Calu3 (cell line): Measurements from ENCODE around the gene ZC3H18. TPM values are rescaled to one million over a fixed set of nuclear protein-coding genes. Genes with fewer than 3 reads are reported as not detected.

Experiments
- BruUV-seq: library from RNA; stranded (reverse); fragments of 400-500 nt; replicated peaks from 2 replicates; lab custom pipeline; 2021; lab: Mats Ljungman, UMichigan
- CTCF ChIA-PET: fragments of 300-600 bp; sonication (Branson Sonifier 250); formaldehyde crosslinking; loops from one replicate; lab custom pipeline; 2022; ENCODE audit warnings: antibody characterized with exemption; lab: Charles Lee
- DNase-seq: peaks from one replicate; pipeline ENCODE4 v3.0.0; 2022
- H3K27ac Mint-ChIP-seq: one replicate; pipeline ENCODE4 v1.8.0; 2022; ENCODE audit warnings: mixed read lengths; ENCODE audit not compliant: unreplicated experiment
- H3K27me3 Mint-ChIP-seq: one replicate; pipeline ENCODE4 v1.8.0; 2022; ENCODE audit warnings: mixed read lengths; ENCODE audit not compliant: unreplicated experiment
- H3K36me3 Mint-ChIP-seq: one replicate; pipeline ENCODE4 v1.8.0; 2022; ENCODE audit warnings: mild to moderate bottlenecking, moderate library complexity, mixed read lengths; ENCODE audit not compliant: insufficient read depth, unreplicated experiment
- H3K4me1 Mint-ChIP-seq: one replicate; pipeline ENCODE4 v1.8.0; 2022; ENCODE audit warnings: mild to moderate bottlenecking, low read depth, mixed read lengths; ENCODE audit not compliant: unreplicated experiment
- H3K4me3 Mint-ChIP-seq: one replicate; pipeline ENCODE4 v1.8.0; 2022; ENCODE audit warnings: mild to moderate bottlenecking, low read depth, moderate library complexity, mixed read lengths; ENCODE audit not compliant: unreplicated experiment
- H3K9me3 Mint-ChIP-seq: one replicate; pipeline ENCODE4 v1.8.0; 2022; ENCODE audit warnings: low read depth, mixed read lengths; ENCODE audit not compliant: unreplicated experiment
- intact Hi-C: fragments of 100-400 bp; cut with micrococcal nuclease; formaldehyde crosslinking; loops from one replicate; pipeline ENCODE4 v1.10.0; 2022; ENCODE audit not compliant: unreplicated experiment
- total RNA-seq: library from RNA; stranded (reverse); gene quantifications from 2 replicates; pipeline ENCODE4 v1.2.3, GENCODE V29; 2022
- TF ChIP-seq, protein P1 (sequence below): fragments of 200-600 bp; IDR thresholded peaks from one replicate; pipeline ENCODE4 v1.8.0; 2022; ENCODE audit warnings: antibody characterized with exemption; ENCODE audit not compliant: unreplicated experiment

Gene ZC3H18
- total RNA-seq, 1 experiment from 2014 or later: 85.7 TPM

DNA sequence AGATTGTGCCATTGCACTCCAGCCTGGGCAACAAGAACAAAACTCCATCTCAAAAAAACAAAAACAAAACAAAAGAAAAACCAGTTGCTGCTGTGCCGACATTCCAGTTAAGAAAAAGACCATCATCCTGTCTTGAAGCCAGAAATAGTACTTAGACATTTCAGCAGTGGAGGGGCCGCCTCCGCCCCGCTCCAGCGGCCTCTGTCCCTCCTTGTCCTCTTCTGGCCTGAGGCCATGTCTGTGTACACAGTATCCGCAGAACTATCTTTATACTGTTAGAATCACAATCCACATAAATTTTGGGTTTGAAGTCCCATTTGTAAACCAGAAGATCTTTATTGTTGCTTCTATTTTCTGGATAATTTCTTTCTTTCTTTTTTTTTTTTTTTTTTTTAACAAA, 24.9 kb downstream of the ZC3H18 start:
- CTCF ChIA-PET: no interaction called here
- Mint-ChIP-seq H3K9me3 (no peaks in the 10 kb centered on the region), H3K4me3 (no peak overlapping the region), H3K27ac (no peak overlapping the region), H3K36me3 (peaks cover 51% of the 10 kb centered on the region), H3K27me3 (no peaks in the 10 kb centered on the region), H3K4me1 (no peaks in the 10 kb centered on the region)
- DNase-seq: no peak
- intact Hi-C loops: no loop called here
- BruUV-seq: no TSS peak
- TF ChIP-seq, protein P1, sequence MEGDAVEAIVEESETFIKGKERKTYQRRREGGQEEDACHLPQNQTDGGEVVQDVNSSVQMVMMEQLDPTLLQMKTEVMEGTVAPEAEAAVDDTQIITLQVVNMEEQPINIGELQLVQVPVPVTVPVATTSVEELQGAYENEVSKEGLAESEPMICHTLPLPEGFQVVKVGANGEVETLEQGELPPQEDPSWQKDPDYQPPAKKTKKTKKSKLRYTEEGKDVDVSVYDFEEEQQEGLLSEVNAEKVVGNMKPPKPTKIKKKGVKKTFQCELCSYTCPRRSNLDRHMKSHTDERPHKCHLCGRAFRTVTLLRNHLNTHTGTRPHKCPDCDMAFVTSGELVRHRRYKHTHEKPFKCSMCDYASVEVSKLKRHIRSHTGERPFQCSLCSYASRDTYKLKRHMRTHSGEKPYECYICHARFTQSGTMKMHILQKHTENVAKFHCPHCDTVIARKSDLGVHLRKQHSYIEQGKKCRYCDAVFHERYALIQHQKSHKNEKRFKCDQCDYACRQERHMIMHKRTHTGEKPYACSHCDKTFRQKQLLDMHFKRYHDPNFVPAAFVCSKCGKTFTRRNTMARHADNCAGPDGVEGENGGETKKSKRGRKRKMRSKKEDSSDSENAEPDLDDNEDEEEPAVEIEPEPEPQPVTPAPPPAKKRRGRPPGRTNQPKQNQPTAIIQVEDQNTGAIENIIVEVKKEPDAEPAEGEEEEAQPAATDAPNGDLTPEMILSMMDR: no peak

GRCh38 chr16:88595921-88596320, 25.7 kb downstream of the ZC3H18 start:
- DNase-seq: no peak
- no peak overlapping the region for H3K27ac Mint-ChIP-seq
- TF ChIP-seq, protein P1: no peak
- intact Hi-C loops: no loop called here
- BruUV-seq: no TSS peak
- H3K27me3 Mint-ChIP-seq: no peaks in the 10 kb centered on the region
- no peaks in the 10 kb centered on the region for H3K4me1 Mint-ChIP-seq
- H3K36me3 Mint-ChIP-seq: peaks cover 54% of the 10 kb centered on the region
- H3K9me3 Mint-ChIP-seq: no peaks in the 10 kb centered on the region
- no peak overlapping the region for H3K4me3 Mint-ChIP-seq
- CTCF ChIA-PET: no interaction called here

- CTCF ChIA-PET: no interaction called here
- Mint-ChIP-seq H3K4me1 (no peaks in the 10 kb centered on the region), H3K4me3 (no peak overlapping the region), H3K27ac (no peak overlapping the region), H3K9me3 (no peaks in the 10 kb centered on the region), H3K36me3 (peaks cover 51% of the 10 kb centered on the region), H3K27me3 (no peaks in the 10 kb centered on the region)
- TF ChIP-seq, protein P1: no peak
- DNase-seq: no peak
- intact Hi-C loops: no loop called here
- no TSS peak for BruUV-seq
Observed at GRCh38 chr16:88596483-88596882, 26.3 kb downstream of the ZC3H18 start.

- TF ChIP-seq, protein P1: no peak
- no peaks in the 10 kb centered on the region for H3K27me3 Mint-ChIP-seq
- H3K9me3 Mint-ChIP-seq: no peaks in the 10 kb centered on the region
- DNase-seq: no peak
- CTCF ChIA-PET: no interaction called here
- H3K4me3 Mint-ChIP-seq: no peak overlapping the region
- intact Hi-C loops: no loop called here
- BruUV-seq: no TSS peak
- H3K27ac Mint-ChIP-seq: no peak overlapping the region
- H3K4me1 Mint-ChIP-seq: no peaks in the 10 kb centered on the region
- peaks cover 50% of the 10 kb centered on the region for H3K36me3 Mint-ChIP-seq
Observed at GRCh38 chr16:88597856-88598491, 27.8 kb downstream of the ZC3H18 start.
